ENCODE measurements around the gene AFF2.
A peak's percentile ranks its signal among the peaks of the same experiment; 100 is the strongest.

Gene AFF2

DNA sequence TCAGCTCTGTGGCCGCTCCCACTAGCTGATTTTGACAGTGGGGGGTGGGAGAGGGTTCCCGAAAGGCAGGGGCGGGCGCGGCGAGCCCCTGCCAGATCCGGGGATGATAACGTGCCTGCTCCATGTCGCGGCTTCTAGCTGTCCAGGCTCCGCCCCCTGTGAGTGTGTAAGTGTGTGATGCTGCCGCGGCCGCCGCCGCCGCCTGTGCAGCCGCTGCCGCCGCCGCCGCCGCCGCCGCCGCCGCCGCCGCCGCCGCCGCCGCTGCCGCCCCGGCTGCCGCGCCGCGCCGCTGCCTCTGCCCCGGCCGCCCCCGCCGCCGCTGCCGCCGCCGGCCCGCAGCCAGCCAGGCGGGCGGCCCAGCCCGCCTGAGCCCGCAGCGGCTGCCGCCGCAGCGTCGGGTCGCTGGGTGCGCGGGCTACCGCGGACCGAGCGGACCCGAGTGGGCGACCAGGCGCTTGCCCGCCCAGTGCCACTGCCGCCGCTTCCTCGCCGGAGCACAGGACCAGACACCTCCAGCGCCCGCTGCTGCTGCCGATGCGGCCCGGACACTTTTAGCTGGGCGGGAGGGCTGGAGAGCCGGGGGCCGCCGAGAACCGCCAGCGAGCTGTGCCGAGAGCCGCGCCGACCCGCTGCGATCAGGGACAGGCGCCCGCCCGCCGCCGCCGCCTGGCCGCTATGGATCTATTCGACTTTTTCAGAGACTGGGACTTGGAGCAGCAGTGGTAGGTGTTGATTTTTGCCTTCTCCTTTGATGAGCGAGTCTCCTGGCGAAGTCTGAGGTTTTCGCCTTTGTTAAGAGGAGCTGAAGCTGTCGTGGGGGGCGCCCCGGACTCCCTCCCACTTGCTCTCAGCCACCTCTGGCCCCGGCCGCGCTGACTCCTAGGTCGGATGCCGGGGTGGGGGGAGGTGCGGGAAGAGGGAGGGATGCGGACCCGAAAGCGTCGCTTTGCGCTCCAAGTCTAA is at the start of gene AFF2:
Gene AFF2 (plus strand): TSS at position 195 of the 963 bp plus-strand sequence. CDS start 481 bp downstream, at position 676.
- no peaks in the 10 kb centered on the region for H3K79me2 ChIP-seq (ENCODE audit: low read length)
- H3K4me1 ChIP-seq (ENCODE audit: low read length) = no peaks in the 10 kb centered on the region
- H3K9ac ChIP-seq (ENCODE audit: low read length) = no peak within 1 kb of the TSS; the same call in 1 of the 2 replicates
- H3K4me2 ChIP-seq (ENCODE audit: low read depth, low read length) = peak within 1 kb of the TSS; percentile 77
- H3F3A ChIP-seq (ENCODE audit: insufficient read depth, low read length) = no peaks in the 10 kb centered on the region
- H3K9me3 ChIP-seq (replicated peaks; ENCODE audit: insufficient read depth, low read length) = no peaks in the 10 kb centered on the region
- peak within 1 kb of the TSS; percentile 30 for H2AFZ ChIP-seq (ENCODE audit: low read length)
- no peaks in the 10 kb centered on the region for H4K20me1 ChIP-seq (ENCODE audit: insufficient read depth, low read length)
- no peak for TF ChIP-seq EZH2 (optimal IDR thresholded peaks at IDR 0.05; ENCODE audit: low read depth, low read length)
- TF ChIP-seq EZH2phosphoT487 (IDR thresholded peaks at IDR 0.05; ENCODE audit: low read length) = no peak
- DNase-seq = peak; percentile 47
- H3K4me3 ChIP-seq (ENCODE audit: low read length) = peak within 1 kb of the TSS; percentile 55
- H3K27me3 ChIP-seq (replicated peaks; ENCODE audit: insufficient read depth, low read length) = no peaks in the 10 kb centered on the region
- no peaks in the 10 kb centered on the region for H3K9me2 ChIP-seq (replicated peaks; ENCODE audit: insufficient read depth, low read length)
- H3K27ac ChIP-seq (ENCODE audit: low read length) = no peak within 1 kb of the TSS
- H3K36me3 ChIP-seq (replicated peaks; ENCODE audit: insufficient read depth, low read length) = no peaks in the 10 kb centered on the region

DNA sequence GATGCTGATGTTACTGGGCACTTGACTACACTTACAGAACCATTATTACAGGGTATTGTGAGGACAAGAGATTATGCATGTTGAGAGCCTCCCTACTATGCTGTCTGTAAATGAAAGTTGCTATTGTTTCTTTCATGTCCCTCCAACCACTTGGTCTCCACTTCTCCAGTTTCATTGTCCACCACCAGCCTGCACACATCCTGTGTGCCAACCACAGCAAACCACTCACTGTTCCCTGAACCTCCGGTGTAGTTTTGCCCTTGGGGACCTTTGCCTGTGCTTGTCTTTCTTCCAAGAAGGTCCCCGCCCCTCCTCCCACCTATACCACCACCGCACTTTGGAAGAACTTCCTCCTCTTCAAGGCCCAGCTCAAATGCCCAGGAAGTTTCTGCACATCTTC is 43.1 kb upstream of the AFF2 start:
- Histone ChIP-seq H3K9me2 (replicated peaks; ENCODE audit: insufficient read depth, low read length) (no peaks in the 10 kb centered on the region), H2AFZ (ENCODE audit: low read length) (no peak overlapping the region), H3K4me2 (ENCODE audit: low read depth, low read length) (no peak overlapping the region), H3K27ac (ENCODE audit: low read length) (no peak overlapping the region), H4K20me1 (ENCODE audit: insufficient read depth, low read length) (no peaks in the 10 kb centered on the region), H3K9ac (ENCODE audit: low read length) (no peak overlapping the region), H3K36me3 (replicated peaks; ENCODE audit: insufficient read depth, low read length) (no peaks in the 10 kb centered on the region), H3K27me3 (replicated peaks; ENCODE audit: insufficient read depth, low read length) (no peaks in the 10 kb centered on the region), H3K79me2 (ENCODE audit: low read length) (no peaks in the 10 kb centered on the region), H3K4me1 (ENCODE audit: low read length) (no peaks in the 10 kb centered on the region), H3F3A (ENCODE audit: insufficient read depth, low read length) (no peaks in the 10 kb centered on the region), H3K4me3 (ENCODE audit: low read length) (no peak overlapping the region), H3K9me3 (replicated peaks; ENCODE audit: insufficient read depth, low read length) (no peaks in the 10 kb centered on the region)
- DNase-seq = no peak
- TF ChIP-seq EZH2 (optimal IDR thresholded peaks at IDR 0.05; ENCODE audit: low read depth, low read length) = no peak
- TF ChIP-seq, protein P1, sequence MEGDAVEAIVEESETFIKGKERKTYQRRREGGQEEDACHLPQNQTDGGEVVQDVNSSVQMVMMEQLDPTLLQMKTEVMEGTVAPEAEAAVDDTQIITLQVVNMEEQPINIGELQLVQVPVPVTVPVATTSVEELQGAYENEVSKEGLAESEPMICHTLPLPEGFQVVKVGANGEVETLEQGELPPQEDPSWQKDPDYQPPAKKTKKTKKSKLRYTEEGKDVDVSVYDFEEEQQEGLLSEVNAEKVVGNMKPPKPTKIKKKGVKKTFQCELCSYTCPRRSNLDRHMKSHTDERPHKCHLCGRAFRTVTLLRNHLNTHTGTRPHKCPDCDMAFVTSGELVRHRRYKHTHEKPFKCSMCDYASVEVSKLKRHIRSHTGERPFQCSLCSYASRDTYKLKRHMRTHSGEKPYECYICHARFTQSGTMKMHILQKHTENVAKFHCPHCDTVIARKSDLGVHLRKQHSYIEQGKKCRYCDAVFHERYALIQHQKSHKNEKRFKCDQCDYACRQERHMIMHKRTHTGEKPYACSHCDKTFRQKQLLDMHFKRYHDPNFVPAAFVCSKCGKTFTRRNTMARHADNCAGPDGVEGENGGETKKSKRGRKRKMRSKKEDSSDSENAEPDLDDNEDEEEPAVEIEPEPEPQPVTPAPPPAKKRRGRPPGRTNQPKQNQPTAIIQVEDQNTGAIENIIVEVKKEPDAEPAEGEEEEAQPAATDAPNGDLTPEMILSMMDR (IDR thresholded peaks at IDR 0.05; ENCODE audit: low read length) = no peak
- TF ChIP-seq EZH2phosphoT487 (IDR thresholded peaks at IDR 0.05; ENCODE audit: low read length) = no peak

DNA sequence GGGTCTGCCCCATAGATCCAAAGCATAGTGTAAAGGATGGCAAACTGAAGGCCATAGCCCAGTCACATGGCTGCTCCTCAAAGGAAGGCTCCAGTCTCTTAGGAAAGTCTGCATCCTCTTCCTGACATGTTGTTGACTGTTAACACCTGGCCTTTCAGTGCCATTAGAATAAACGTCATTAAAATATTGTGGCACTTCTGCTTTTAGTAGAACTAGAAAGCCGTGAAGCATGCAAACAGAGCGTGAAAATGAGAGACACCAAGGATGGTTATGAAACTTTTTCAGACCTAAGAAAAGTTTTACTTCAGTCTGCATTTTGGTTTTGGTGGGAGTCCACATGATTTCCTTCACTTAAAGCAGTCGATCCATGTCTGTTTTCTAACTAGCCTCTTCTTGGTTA is 41.1 kb upstream of the AFF2 start:
- no peak overlapping the region for H3K9ac ChIP-seq (ENCODE audit: low read length)
- no peak for DNase-seq
- no peaks in the 10 kb centered on the region for H3K9me3 ChIP-seq (replicated peaks; ENCODE audit: insufficient read depth, low read length)

More for the DNA sequence above, 41.1 kb upstream of the AFF2 start:
- no peak for TF ChIP-seq EZH2 (optimal IDR thresholded peaks at IDR 0.05; ENCODE audit: low read depth, low read length)
- TF ChIP-seq, protein P1 (IDR thresholded peaks at IDR 0.05; ENCODE audit: low read length) = no peak
- H3K36me3 ChIP-seq (replicated peaks; ENCODE audit: insufficient read depth, low read length) = no peaks in the 10 kb centered on the region
- H3F3A ChIP-seq (ENCODE audit: insufficient read depth, low read length) = no peaks in the 10 kb centered on the region
- H3K9me2 ChIP-seq (replicated peaks; ENCODE audit: insufficient read depth, low read length) = no peaks in the 10 kb centered on the region
- no peak overlapping the region for H3K4me2 ChIP-seq (ENCODE audit: low read depth, low read length)
- no peaks in the 10 kb centered on the region for H3K4me1 ChIP-seq (ENCODE audit: low read length)
- no peak overlapping the region for H3K4me3 ChIP-seq (ENCODE audit: low read length)
- no peaks in the 10 kb centered on the region for H3K27me3 ChIP-seq (replicated peaks; ENCODE audit: insufficient read depth, low read length)
- H3K27ac ChIP-seq (ENCODE audit: low read length) = no peak overlapping the region
- H2AFZ ChIP-seq (ENCODE audit: low read length) = no peak overlapping the region
- H4K20me1 ChIP-seq (ENCODE audit: insufficient read depth, low read length) = no peaks in the 10 kb centered on the region
- H3K79me2 ChIP-seq (ENCODE audit: low read length) = no peaks in the 10 kb centered on the region
